Endodermal cell (in vitro differentiated cells): ENCODE data around the gene TAS2R19. TPM values are rescaled to one million over a fixed set of nuclear protein-coding genes. Genes with fewer than 3 reads are reported as not detected.

ENCODE experiments used
- DNase-seq: peaks from one replicate; pipeline ENCODE4 v3.0.0-alpha.2; 2017
- H3K27ac ChIP-seq: 2 replicates; pipeline ENCODE4 v1.5.1; 2013; ENCODE audit warnings: mild to moderate bottlenecking, low read depth, low read length, moderate library complexity
- H3K27me3 ChIP-seq: 2 replicates; pipeline ENCODE4 v1.6.1; 2013; ENCODE audit warnings: mild to moderate bottlenecking, low read length, moderate library complexity; ENCODE audit not compliant: insufficient read depth, control insufficient read depth, poor library complexity, severe bottlenecking
- H3K36me3 ChIP-seq: 2 replicates; pipeline ENCODE4 v1.7.0; 2013; ENCODE audit warnings: mild to moderate bottlenecking, low read length, moderate library complexity; ENCODE audit not compliant: control insufficient read depth, insufficient read depth
- H3K4me1 ChIP-seq: one replicate; pipeline ENCODE4 v1.7.0; 2013; ENCODE audit warnings: low read length; ENCODE audit not compliant: control insufficient read depth, insufficient read depth
- H3K4me3 ChIP-seq: 2 replicates; pipeline ENCODE4 v1.5.1; 2013; ENCODE audit warnings: mild to moderate bottlenecking, low read length, moderate library complexity
- H3K9ac ChIP-seq: 2 replicates; pipeline ENCODE4 v1.6.1; 2013; ENCODE audit warnings: mild to moderate bottlenecking, low read length, moderate library complexity; ENCODE audit not compliant: poor library complexity, severe bottlenecking; ENCODE audit errors: extremely low read depth
- H3K9me3 ChIP-seq: 2 replicates; pipeline ENCODE4 v1.6.1; 2013; ENCODE audit warnings: mild to moderate bottlenecking, low read length, moderate library complexity; ENCODE audit not compliant: control insufficient read depth
- H3K27ac Mint-ChIP-seq: 2 replicates; pipeline ENCODE4 v1.8.0; 2020; ENCODE audit warnings: mixed read lengths
- H3K27me3 Mint-ChIP-seq: 2 replicates; pipeline ENCODE4 v1.8.0; 2021; ENCODE audit warnings: mild to moderate bottlenecking, mixed read lengths; ENCODE audit not compliant: insufficient read depth
- H3K36me3 Mint-ChIP-seq: 2 replicates; pipeline ENCODE4 v1.8.0; 2020; ENCODE audit warnings: low read depth, mixed read lengths
- H3K4me1 Mint-ChIP-seq: 2 replicates; pipeline ENCODE4 v1.8.0; 2020; ENCODE audit warnings: mixed read lengths
- H3K4me3 Mint-ChIP-seq: 2 replicates; pipeline ENCODE4 v1.8.0; 2020; ENCODE audit warnings: mild to moderate bottlenecking, moderate library complexity, mixed read lengths
- H3K9me3 Mint-ChIP-seq: 2 replicates; pipeline ENCODE4 v1.8.0; 2020; ENCODE audit warnings: mild to moderate bottlenecking, mixed read lengths
- WGBS, 2 experiments: methylation state at CpG; one replicate each; pipeline versions ENCODE4 v1.1.5 to v1.1.7; 2013; ENCODE audit warnings: missing lambda C conversion rate in 2 of 2, mixed read lengths in 1 of 2; ENCODE audit not compliant: insufficient coverage in 1 of 2, insufficient read length in 1 of 2; 5-methylcytosine and 5-hydroxymethylcytosine counted together
- total RNA-seq, 2 donors: library from RNA; stranded (reverse); fragmentation: NEBNext Ultra II Directional in 1 of 2; extraction: Animal tissue kit (Norgen Biotek cat#: 25700) in 1 of 2; gene quantifications; 2 replicates in 1 of 2; 3 replicates in 1 of 2; pipeline ENCODE4 v1.2.1, GENCODE V29; 2021
- TF ChIP-seq, protein P1 (sequence below): fragments of 200-600 bp; sonication (generic); conservative IDR thresholded peaks from 2 replicates; pipeline ENCODE4 v1.5.0; 2021; ENCODE audit warnings: antibody characterized with exemption, mild to moderate bottlenecking

The TAS2R19 gene
- total RNA-seq, 2 donors from 2014 or later: 3.1 to 11.3 TPM

DNA sequence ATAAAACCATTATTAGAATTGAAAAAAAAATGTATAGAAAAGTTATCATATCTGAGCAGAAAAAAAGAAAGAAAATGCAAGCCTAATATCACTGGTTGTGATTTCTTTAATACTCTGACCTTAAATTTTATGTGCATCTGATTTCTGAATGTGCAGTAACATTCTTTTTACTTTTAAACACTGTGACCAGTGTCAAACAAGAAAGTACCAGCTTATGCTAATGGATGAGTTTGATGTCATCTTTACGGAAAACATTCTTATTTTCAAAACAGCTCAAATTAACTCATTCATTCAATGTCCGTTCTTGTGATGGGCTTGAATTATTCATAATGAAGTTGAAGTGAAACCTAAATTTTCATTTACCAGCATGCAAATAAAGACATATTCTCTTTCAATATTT, 35.6 kb downstream of the TAS2R19 start, which contains the start of gene TAS2R50:
TSS of gene TAS2R50 (minus strand) at position 101 of the 400 bp plus-strand sequence. CDS start at position 49, 52 bp downstream.
- Mint-ChIP-seq H3K36me3 (peaks cover 20% of the 10 kb centered on the region), H3K4me1 (peaks cover 4% of the 10 kb centered on the region), H3K27me3 (no peaks in the 10 kb centered on the region), H3K27ac (no peak within 1 kb of the TSS), H3K9me3 (peaks cover 6% of the 10 kb centered on the region), H3K4me3 (no peak within 1 kb of the TSS)
- peaks cover 10% of the 10 kb centered on the region for H3K9me3 ChIP-seq
- H3K9ac ChIP-seq: no peak within 1 kb of the TSS
- no peak within 1 kb of the TSS for H3K27ac ChIP-seq
- H3K4me1 ChIP-seq: no peaks in the 10 kb centered on the region
- WGBS, 2 experiments: 50% methylated on average over 2 of the region's 2 CpGs; no CpG with 5 or more reads in 1 of the 2 experiments
- no peak within 1 kb of the TSS for H3K4me3 ChIP-seq
- no peak for DNase-seq
- TF ChIP-seq, protein P1, sequence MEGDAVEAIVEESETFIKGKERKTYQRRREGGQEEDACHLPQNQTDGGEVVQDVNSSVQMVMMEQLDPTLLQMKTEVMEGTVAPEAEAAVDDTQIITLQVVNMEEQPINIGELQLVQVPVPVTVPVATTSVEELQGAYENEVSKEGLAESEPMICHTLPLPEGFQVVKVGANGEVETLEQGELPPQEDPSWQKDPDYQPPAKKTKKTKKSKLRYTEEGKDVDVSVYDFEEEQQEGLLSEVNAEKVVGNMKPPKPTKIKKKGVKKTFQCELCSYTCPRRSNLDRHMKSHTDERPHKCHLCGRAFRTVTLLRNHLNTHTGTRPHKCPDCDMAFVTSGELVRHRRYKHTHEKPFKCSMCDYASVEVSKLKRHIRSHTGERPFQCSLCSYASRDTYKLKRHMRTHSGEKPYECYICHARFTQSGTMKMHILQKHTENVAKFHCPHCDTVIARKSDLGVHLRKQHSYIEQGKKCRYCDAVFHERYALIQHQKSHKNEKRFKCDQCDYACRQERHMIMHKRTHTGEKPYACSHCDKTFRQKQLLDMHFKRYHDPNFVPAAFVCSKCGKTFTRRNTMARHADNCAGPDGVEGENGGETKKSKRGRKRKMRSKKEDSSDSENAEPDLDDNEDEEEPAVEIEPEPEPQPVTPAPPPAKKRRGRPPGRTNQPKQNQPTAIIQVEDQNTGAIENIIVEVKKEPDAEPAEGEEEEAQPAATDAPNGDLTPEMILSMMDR: no peak
- H3K36me3 ChIP-seq: peaks cover 6% of the 10 kb centered on the region
- no peaks in the 10 kb centered on the region for H3K27me3 ChIP-seq

DNA sequence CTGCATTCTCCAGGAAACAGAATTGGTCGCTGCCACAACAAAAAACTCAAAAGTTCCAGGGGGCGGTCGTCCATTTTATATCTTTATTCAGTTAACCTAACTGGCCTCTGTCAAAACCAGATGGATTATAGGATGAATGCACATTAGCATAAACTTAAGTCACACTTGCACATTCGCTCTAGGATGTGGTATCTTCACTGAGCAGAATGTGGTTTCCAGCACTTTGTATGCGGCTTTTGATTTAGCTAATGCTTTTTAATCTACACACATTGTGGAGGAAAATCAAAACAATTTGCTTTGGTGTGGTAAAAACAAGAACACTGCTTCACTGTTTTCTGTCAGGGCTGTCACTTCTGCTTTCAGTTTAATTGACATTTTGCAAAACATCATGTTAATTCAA, 40.2 kb downstream of the TAS2R19 start:
- no peaks in the 10 kb centered on the region for H3K36me3 ChIP-seq
- Mint-ChIP-seq H3K9me3 (no peaks in the 10 kb centered on the region), H3K36me3 (peaks cover 8% of the 10 kb centered on the region), H3K4me1 (peaks cover 11% of the 10 kb centered on the region), H3K27ac (no peak overlapping the region), H3K4me3 (no peak overlapping the region), H3K27me3 (no peaks in the 10 kb centered on the region)
- DNase-seq: no peak
- no peak overlapping the region for H3K4me3 ChIP-seq
- 85 to 92% methylated on average over 4 to 5 of the region's 5 CpGs for WGBS, 2 experiments
- no peak overlapping the region for H3K9ac ChIP-seq
- H3K27ac ChIP-seq: no peak overlapping the region
- no peaks in the 10 kb centered on the region for H3K4me1 ChIP-seq
- H3K27me3 ChIP-seq: no peaks in the 10 kb centered on the region
- H3K9me3 ChIP-seq: no peaks in the 10 kb centered on the region
- TF ChIP-seq, protein P1: no peak

DNA sequence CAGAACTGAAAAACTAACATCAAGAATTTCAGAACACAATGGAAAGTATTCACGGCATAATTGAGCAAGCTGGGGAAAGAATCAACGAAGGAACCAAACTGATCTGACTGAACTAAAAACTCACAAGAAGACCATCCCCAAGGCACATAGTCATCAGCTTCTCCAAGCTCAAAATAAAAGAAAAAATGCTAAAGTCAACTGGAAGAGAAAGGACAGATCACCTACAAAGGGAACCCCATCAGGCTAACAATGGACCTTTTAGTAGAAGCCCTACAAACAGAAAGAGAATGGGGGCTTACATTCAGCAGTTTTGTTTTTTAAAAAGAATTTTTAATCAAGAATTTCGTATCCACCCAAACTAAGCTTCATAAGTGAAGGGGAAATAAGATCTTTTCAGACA, 47.5 kb downstream of the TAS2R19 start:
- peaks cover 2% of the 10 kb centered on the region for H3K36me3 Mint-ChIP-seq
- Histone ChIP-seq H3K9ac (no peak overlapping the region), H3K9me3 (no peaks in the 10 kb centered on the region), H3K4me3 (no peak overlapping the region), H3K27ac (no peak overlapping the region), H3K27me3 (no peaks in the 10 kb centered on the region), H3K4me1 (no peaks in the 10 kb centered on the region), H3K36me3 (no peaks in the 10 kb centered on the region)
- 74% methylated on average over 3 of the region's 3 CpGs; no CpG with 5 or more reads in 1 of the 2 experiments for WGBS, 2 experiments
- H3K4me3 Mint-ChIP-seq: no peak overlapping the region
- TF ChIP-seq, protein P1: no peak
- H3K27ac Mint-ChIP-seq: no peak overlapping the region
- H3K27me3 Mint-ChIP-seq: no peaks in the 10 kb centered on the region
- DNase-seq: no peak
- no peaks in the 10 kb centered on the region for H3K9me3 Mint-ChIP-seq
- peaks cover 26% of the 10 kb centered on the region for H3K4me1 Mint-ChIP-seq

Other genes with a start within 250 kb of the TAS2R19 start
- gene TAS2R7, start 220.0 kb downstream of the TAS2R19 start, total RNA-seq: not detected
- not detected for gene TAS2R8, start 215.3 kb downstream of the TAS2R19 start, total RNA-seq
- gene TAS2R9, start 212.5 kb downstream of the TAS2R19 start, total RNA-seq: not detected
- gene TAS2R10, start 196.3 kb downstream of the TAS2R19 start, total RNA-seq: 1 to 10 TPM; 1.2 to 1.6 TPM
- 1 to 10 TPM; 3.8 to 7.9 TPM for gene PRR4, start 173.1 kb downstream of the TAS2R19 start, total RNA-seq
- 10 to 100 TPM; 13.4 to 42.6 TPM for gene PRH1, start 138.4 kb downstream of the TAS2R19 start, total RNA-seq
- 1 to 10 TPM; 1.2 to 5.1 TPM for gene TAS2R13, start 113.1 kb downstream of the TAS2R19 start, total RNA-seq
- 1 to 10 TPM in 1 of 2 donors, not detected in 1; 1.2 TPM for gene PRH2, start 93.4 kb downstream of the TAS2R19 start, total RNA-seq
- gene TAS2R14, start 83.4 kb downstream of the TAS2R19 start, total RNA-seq: 1 to 10 TPM; 2.0 to 8.1 TPM
- 1 to 10 TPM; 1.1 to 5.0 TPM for gene TAS2R50, start 35.7 kb downstream of the TAS2R19 start, total RNA-seq
- gene TAS2R20, start 24.3 kb downstream of the TAS2R19 start, total RNA-seq: 1 to 10 TPM; 2.1 to 5.9 TPM
- 10 to 100 TPM in 1 of 2 donors, 1 to 10 TPM in 1; 2.4 to 12.4 TPM for gene TAS2R31, start 8.8 kb upstream of the TAS2R19 start, total RNA-seq
- 1 to 10 TPM; 1.3 to 3.9 TPM for gene TAS2R46, start 39.7 kb upstream of the TAS2R19 start, total RNA-seq
- 1 to 10 TPM in 1 of 2 donors, under 1 TPM in 1; 0.82 to 2.5 TPM for gene TAS2R43, start 69.7 kb upstream of the TAS2R19 start, total RNA-seq
- 1 to 10 TPM; 1.8 to 9.7 TPM for gene TAS2R30, start 112.0 kb upstream of the TAS2R19 start, total RNA-seq
- gene SMIM10L1, start 148.6 kb upstream of the TAS2R19 start, total RNA-seq: 10 to 100 TPM; 12.9 to 31.5 TPM
- not detected for gene TAS2R42, start 164.3 kb upstream of the TAS2R19 start, total RNA-seq
- gene PRB3, start 247.1 kb upstream of the TAS2R19 start, total RNA-seq: under 1 TPM; 0.35 to 0.95 TPM